RWPE1 (cell line): ENCODE results near the gene HEY2.

Source experiments
- CTCF ChIA-PET: fragments of 350-600 bp; sonication (Branson Sonifier 250); formaldehyde crosslinking; extraction: SDS; loops from one replicate; lab custom pipeline; 2021; lab: Yijun Ruan, JAX
- POLR2A ChIA-PET: fragments of 400-600 bp; formaldehyde crosslinking; extraction: SDS; loops from one replicate; lab custom pipeline; 2020; ENCODE audit warnings: antibody characterized with exemption; ENCODE audit not compliant: low non-redundant PET; lab: Yijun Ruan, JAX
- DNase-seq: peaks from one replicate; pipeline ENCODE4 v3.0.0; 2012; ENCODE audit warnings: low spot score
- H3K27ac ChIP-seq: fragments of 450-650 bp; 2 replicates; pipeline ENCODE4 v1.5.1; 2017
- CTCF ChIP-seq: fragments of 450-650 bp; conservative IDR thresholded peaks from 2 replicates; pipeline ENCODE4 v1.5.1; 2017; ENCODE audit warnings: low read depth, mild to moderate bottlenecking

HEY2 gene

DNA sequence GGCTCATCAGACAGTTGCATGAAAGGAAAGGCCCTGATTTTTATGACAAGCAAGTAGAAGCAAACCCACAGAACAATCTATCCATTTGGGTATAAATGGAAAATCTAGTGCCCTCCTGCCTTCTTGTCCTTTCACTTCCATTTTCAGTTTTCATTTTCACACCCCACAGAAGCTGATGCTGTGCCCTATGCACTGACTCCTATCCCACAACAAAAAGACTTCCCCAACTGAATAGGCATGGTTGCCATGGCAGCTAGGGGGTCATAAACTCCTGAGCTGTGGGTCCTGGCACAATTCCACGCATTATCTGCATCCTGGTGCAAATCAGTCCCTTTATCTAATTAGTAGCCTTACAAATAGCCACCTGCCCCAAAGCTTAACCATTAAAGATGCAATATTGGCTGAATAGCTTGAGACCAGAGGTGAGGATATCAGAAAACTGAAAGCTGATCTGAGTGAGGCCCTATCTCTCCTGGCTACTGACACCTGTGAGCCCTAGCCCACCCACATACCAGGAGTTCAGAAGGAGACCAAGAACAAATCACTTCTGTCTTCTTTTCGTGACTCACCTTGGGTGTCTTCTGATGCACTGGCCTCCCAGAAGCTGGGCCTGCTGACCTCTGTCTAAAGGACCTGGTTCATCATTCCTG is 34.9 kb upstream of the HEY2 start:
- CTCF ChIA-PET: no interaction called here

GRCh38 chr6:125717120-125717731 is 32.2 kb upstream of the HEY2 start:
- ChIA-PET CTCF (interaction anchor here (0.6 kb wide), 1 partner anchor 347 kb away, joined by 3 read pairs; no protein-coding TSS in a partner anchor), POLR2A (no interaction called here)
- no peak overlapping the region for H3K27ac ChIP-seq
- DNase-seq: no peak
- TF ChIP-seq CTCF: no peak

More for the DNA sequence above, 34.9 kb upstream of the HEY2 start:
- no peak overlapping the region for H3K27ac ChIP-seq
- POLR2A ChIA-PET: interaction anchor here (0.5 kb wide), 1 partner anchor 16 kb away, joined by 4 read pairs; no protein-coding TSS in a partner anchor
- no peak for DNase-seq
- no peak for TF ChIP-seq CTCF

GRCh38 chr6:125718109-125718508 is 31.3 kb upstream of the HEY2 start:
- POLR2A ChIA-PET: no interaction called here
- TF ChIP-seq CTCF: no peak
- DNase-seq: no peak
- no peak overlapping the region for H3K27ac ChIP-seq
- CTCF ChIA-PET: no interaction called here

- TF ChIP-seq CTCF: no peak
- no peak overlapping the region for H3K27ac ChIP-seq
- ChIA-PET POLR2A (no interaction called here), CTCF (interaction anchor here (0.6 kb wide), 1 partner anchor 1103 kb away, joined by 3 read pairs; no protein-coding TSS in a partner anchor)
- DNase-seq: no peak
Observed at GRCh38 chr6:125722886-125723285, 26.5 kb upstream of the HEY2 start.

DNA sequence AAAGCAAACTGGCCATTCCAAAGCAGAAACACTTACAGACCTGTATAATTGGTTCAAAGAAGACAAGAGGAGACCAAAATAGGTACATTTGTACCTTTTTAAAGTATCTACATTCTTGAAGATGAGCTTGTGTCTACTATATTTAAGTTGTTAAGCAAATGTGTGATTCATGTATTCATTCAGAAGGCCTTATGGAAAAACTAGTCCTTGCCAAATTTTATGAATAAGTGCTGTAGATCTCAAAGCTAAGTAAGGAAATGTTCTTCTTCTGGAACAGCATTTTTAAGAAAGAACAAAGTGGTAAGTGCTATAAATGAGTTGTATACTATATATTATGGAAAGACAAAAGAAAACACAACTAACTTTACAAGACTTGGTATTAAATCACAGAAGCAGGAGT is 22.2 kb upstream of the HEY2 start:
- no peak overlapping the region for H3K27ac ChIP-seq
- ChIA-PET POLR2A (no interaction called here), CTCF (no interaction called here)
- no peak for TF ChIP-seq CTCF
- no peak for DNase-seq

- no peak overlapping the region for H3K27ac ChIP-seq
- TF ChIP-seq CTCF: no peak
- POLR2A ChIA-PET: no interaction called here
- no peak for DNase-seq
- CTCF ChIA-PET: interaction anchor here (0.6 kb wide), 1 partner anchor 1636 kb away, joined by 3 read pairs; no protein-coding TSS in a partner anchor
Observed at GRCh38 chr6:125728739-125729138, 20.7 kb upstream of the HEY2 start.
